HFF-Myc (cell line): Measurements from ENCODE around the gene DRAP1.

ENCODE experiments used
- DNase-seq: peaks from one replicate; pipeline ENCODE4 v3.0.0-alpha.2; 2011; ENCODE audit warnings: low read depth; ENCODE audit errors: extremely low read depth
- H3K4me3 ChIP-seq: replicated peaks from 2 replicates; pipeline ENCODE4 v1.5.1; 2011; ENCODE audit warnings: low read depth, mild to moderate bottlenecking, control low read depth, low read length
- TF ChIP-seq, protein P1 (sequence below): IDR thresholded peaks from 2 replicates; pipeline ENCODE4 v1.5.1; 2012; ENCODE audit warnings: mild to moderate bottlenecking, low read depth, low read length, control low read depth; ENCODE audit errors: missing control alignments

Gene DRAP1

DNA sequence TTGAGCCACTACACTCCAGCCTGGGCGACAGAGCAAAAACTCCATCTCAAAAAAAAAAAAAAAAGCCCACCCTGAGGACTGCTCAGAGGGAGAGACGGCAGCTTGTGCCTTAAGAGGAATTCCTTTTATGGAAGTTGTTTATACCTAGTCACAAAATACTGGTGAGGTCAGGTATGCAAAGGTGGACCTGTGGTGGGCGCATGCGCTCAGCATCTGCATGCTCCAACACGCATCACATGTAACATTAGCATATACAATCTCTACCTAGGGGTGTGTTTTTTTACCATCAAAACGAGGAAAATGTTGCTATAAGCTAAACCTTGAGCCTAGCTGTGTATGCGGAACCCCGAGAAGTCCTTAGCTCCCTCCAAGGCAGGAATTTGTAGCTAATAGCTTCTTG lies 35.5 kb downstream of the DRAP1 start:
- TF ChIP-seq, protein P1, sequence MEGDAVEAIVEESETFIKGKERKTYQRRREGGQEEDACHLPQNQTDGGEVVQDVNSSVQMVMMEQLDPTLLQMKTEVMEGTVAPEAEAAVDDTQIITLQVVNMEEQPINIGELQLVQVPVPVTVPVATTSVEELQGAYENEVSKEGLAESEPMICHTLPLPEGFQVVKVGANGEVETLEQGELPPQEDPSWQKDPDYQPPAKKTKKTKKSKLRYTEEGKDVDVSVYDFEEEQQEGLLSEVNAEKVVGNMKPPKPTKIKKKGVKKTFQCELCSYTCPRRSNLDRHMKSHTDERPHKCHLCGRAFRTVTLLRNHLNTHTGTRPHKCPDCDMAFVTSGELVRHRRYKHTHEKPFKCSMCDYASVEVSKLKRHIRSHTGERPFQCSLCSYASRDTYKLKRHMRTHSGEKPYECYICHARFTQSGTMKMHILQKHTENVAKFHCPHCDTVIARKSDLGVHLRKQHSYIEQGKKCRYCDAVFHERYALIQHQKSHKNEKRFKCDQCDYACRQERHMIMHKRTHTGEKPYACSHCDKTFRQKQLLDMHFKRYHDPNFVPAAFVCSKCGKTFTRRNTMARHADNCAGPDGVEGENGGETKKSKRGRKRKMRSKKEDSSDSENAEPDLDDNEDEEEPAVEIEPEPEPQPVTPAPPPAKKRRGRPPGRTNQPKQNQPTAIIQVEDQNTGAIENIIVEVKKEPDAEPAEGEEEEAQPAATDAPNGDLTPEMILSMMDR: no peak
- H3K4me3 ChIP-seq: no peak overlapping the region
- no peak for DNase-seq

DNA sequence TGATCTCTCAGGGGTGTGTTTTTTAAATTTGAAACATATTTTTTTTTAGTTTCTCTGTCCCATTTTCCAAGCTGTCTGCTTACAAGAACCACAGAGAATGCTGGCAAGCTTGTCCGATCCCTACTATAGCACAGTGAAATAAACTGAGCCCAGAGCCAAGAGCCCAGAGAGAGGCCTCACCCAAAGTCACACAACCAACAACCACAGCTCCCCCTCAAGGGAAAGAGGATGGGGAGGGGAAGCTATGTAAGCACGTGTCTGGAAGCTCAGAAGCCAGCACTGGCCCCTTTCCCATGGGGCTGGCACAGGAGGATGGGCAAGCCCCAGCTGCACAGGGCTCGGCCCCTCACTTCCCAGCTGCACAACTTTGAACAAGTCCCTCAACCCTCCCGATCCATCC lies 39.1 kb downstream of the DRAP1 start:
- DNase-seq: no peak
- no peak overlapping the region for H3K4me3 ChIP-seq
- TF ChIP-seq, protein P1: no peak

DNA sequence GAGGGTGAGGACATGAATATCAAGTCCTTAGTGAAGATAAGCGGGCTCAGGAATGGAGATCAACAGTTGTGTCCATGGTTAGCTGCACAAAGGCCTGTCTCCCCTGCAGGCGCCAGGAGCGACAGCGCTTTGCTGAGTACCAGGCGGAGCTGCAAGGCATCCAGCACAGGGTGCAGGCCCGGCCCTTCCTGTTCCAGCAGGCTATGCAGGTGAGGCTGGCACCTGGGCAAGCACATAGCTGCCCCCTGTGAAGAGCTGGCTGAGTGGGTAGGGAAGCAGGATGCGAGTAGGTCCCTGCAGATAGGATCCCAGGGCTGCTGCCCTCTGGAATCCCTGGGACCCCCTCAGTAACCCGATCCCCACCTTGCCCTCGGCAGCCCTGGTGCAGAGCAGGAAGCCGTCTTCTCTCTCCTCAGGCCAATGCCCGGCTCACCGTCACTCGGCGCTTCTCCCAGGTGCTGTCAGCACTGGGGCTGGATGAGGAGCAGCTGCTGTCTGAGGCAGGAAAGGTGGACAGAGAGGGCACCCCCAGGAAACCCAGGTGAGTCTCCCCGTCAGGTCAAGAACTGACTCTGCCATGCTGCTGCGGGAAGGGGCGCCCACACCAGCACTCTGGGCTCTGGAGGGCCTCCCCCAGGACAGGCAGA lies 39.7 kb downstream of the DRAP1 start:
- DNase-seq: no peak
- TF ChIP-seq, protein P1: no peak
- no peak overlapping the region for H3K4me3 ChIP-seq

DNA sequence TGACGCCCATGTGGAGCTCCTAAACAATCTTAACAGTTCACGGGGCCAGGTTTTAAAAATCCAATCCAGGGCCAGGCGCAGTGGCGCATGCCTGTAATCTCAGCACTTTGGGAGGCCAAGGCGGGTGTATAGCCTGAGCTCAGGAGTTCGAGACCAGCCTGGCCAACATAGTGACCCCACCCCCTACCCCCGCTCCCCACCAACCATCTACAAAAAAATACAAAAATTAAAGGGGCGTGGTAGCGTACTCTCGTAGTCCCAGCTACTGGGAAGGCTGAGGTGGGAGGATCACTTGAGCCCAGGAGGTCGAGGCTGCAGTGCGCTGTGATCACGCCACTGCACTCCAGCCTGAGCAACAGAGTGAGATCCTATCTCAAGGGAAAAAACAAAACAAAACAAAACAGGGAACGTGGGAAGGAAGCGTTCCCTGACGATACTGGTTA lies 41.6 kb downstream of the DRAP1 start:
- peak overlapping the region; percentile 89 for H3K4me3 ChIP-seq
- TF ChIP-seq, protein P1: no peak
- no peak for DNase-seq

DNA sequence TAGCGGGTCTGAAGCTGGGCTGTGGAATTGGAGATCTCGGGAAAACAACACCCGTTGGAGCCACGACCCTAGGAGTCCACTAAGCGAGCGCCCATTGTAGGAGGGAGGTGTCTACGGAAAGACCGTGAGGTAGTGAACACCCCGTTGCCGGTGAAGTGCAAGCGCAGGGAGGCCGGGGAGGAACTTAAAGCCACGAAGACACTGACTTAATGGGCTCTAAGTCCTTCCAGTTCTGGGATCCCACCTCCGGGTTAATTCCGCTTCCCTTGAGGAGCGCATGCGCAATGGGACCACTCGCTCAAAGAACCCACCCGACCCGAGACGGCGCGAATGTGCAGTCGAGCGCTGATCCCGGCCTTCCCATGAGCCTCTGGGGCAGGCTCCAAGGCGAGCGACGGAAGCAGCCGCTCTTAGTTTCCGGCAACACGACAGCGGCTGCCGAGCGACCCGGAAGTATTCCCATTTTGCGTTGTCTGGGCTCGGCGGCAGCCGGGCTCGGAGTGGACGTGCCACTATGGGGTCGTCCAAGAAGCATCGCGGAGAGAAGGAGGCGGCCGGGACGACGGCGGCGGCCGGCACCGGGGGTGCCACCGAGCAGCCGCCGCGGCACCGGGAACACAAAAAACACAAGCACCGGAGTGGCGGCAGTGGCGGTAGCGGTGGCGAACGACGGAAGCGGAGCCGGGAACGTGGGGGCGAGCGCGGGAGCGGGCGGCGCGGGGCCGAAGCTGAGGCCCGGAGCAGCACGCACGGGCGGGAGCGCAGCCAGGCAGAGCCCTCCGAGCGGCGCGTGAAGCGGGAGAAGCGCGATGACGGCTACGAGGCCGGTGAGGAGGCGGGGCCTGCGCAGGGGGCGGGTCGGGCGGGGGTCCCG lies 42.3 kb downstream of the DRAP1 start, which contains the start of gene SART1:
SART1 (plus strand) TSS at position 468 of the 874 bp plus-strand sequence; CDS start at position 515, 47 bp downstream.
- peak within 1 kb of the TSS; percentile 89 for H3K4me3 ChIP-seq
- TF ChIP-seq, protein P1: no peak
- peak; percentile 89 for DNase-seq

DNA sequence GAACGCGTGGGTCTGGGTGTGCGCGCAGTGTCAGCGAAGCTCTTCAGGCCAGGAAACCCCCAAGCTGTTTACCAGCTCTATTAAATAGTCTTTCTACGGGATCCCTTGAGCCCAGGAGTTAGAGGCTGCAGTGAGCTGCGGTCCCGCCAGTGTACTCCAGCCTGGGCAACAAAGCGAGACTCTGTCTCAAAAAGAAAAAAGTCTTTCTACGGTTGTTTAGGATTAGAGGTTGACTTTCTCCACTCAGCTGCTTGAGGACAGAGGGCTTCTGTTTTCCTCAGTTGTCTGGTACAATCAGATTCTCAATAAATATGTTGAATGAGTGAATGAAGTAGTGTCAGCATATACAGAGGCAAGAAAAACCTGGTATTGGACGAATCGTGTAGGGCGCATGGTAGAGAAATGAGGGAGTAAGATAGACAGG lies 42.9 kb downstream of the DRAP1 start:
- H3K4me3 ChIP-seq: peak overlapping the region; percentile 89
- TF ChIP-seq, protein P1: no peak
- no peak for DNase-seq
